ENCODE results near the gene PLEK. TPM values are rescaled to one million over a fixed set of nuclear protein-coding genes. Genes with fewer than 3 reads are reported as not detected.

The PLEK gene
- total and polyA plus RNA-seq, 3 donors from 2014 or later = 1.7 to 9.2 (median 2.4) TPM

DNA sequence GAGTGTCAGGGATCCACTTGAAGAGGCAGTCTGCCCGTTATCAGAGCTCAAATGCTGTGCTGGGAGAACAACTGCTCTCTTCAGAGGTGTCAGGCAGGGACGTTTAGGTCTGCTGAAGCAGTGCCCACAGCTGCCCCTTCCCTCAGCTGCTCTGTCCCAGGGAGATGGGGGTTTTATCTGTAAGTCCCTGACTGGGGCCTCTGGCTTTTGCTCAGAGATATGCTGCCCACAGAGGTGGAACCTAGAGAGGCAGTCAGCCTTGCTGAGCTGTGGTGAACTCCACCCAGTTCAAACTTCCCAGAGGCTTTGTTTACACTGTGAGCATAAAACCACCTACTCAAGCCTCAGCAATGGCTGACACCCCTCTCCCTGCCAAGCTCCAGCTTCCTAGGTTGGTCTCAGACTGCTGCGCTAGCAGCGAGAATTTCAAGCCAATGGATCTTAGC is 38.1 kb downstream of the PLEK start:
- no peak for DNase-seq
- H3K36me3 ChIP-seq (ENCODE audit: low read depth, missing control alignments) = no peaks in the 10 kb centered on the region
- no peaks in the 10 kb centered on the region for H3K4me1 ChIP-seq
- no peak overlapping the region for H3K4me3 ChIP-seq
- TF ChIP-seq POLR2A (IDR thresholded peaks at IDR 0.05) (no peak), CTCF (IDR thresholded peaks at IDR 0.05) (no peak)
- no peak overlapping the region for H3K27ac ChIP-seq
- H3K9me3 ChIP-seq = no peaks in the 10 kb centered on the region
- no peaks in the 10 kb centered on the region for H3K27me3 ChIP-seq
- intact Hi-C loops (cut with DNase I; ENCODE audit: low total_unique reads) = no loop called here
- WGBS, 2 donors = 57 to 100% methylated on average over 2 to 4 of the region's 4 CpGs

GRCh38 chr2:68404164-68404563 is 39.1 kb downstream of the PLEK start:
- H3K4me1 ChIP-seq = no peaks in the 10 kb centered on the region
- H3K4me3 ChIP-seq = no peak overlapping the region
- no peaks in the 10 kb centered on the region for H3K36me3 ChIP-seq (ENCODE audit: low read depth, missing control alignments)
- no peak overlapping the region for H3K27ac ChIP-seq
- no peak for DNase-seq
- intact Hi-C loops (cut with DNase I; ENCODE audit: low total_unique reads) = no loop called here
- no peaks in the 10 kb centered on the region for H3K9me3 ChIP-seq
- H3K27me3 ChIP-seq = no peaks in the 10 kb centered on the region
- WGBS, 2 donors = 56 to 58% methylated on average over 2 of the region's 2 CpGs
- TF ChIP-seq POLR2A (IDR thresholded peaks at IDR 0.05) (no peak), CTCF (IDR thresholded peaks at IDR 0.05) (no peak)

- Histone ChIP-seq H3K4me3 (no peak overlapping the region), H3K27ac (no peak overlapping the region), H3K27me3 (no peaks in the 10 kb centered on the region), H3K4me1 (no peaks in the 10 kb centered on the region), H3K36me3 (ENCODE audit: low read depth, missing control alignments) (no peaks in the 10 kb centered on the region), H3K9me3 (no peaks in the 10 kb centered on the region)
- no peak for DNase-seq
- intact Hi-C loops (cut with DNase I; ENCODE audit: low total_unique reads) = no loop called here
- no peak for TF ChIP-seq CTCF (IDR thresholded peaks at IDR 0.05)
- TF ChIP-seq POLR2A (IDR thresholded peaks at IDR 0.05) = no peak
- WGBS, 2 donors = 50 to 62% methylated on average over 12 to 19 of the region's 19 CpGs
These were observed 40.1 kb downstream of the PLEK start for GRCh38 chr2:68404893-68405799.

DNA sequence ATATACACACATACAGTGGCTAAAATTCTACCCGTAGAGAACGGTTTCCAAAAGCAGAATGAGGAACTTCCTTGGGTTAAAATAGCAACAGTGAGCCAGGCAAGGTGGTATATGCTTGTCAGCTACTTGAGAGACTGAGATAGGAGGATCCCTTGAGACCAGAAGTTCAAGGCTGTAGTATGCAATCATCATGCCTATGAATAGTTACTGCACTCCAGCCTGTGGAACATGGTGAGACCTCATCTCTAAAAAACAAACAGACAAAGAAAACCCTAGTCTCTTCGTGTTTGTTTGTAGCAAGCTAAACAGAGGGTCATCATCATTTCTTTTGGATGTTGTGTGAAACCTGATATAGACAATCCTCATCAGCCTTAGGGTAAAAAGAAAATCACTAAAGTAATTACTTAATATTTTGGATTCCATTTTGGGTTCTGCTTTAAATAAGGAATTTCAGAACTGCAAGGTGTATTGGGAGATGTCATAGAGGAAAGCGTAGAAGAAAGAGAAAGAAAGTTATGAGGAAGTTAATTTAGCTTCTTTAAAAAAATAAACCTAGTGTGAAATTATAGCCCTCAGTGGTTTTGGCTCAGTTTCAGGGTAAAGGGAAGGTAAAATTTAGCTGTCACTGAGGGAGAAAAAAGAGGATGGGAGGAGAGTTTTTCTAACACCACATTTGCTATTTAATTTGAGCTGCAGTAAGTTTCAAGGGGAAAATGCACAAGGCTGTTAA is 46.5 kb downstream of the PLEK start:
- Histone ChIP-seq H3K27me3 (no peaks in the 10 kb centered on the region), H3K36me3 (ENCODE audit: low read depth, missing control alignments) (no peaks in the 10 kb centered on the region), H3K27ac (no peak overlapping the region), H3K4me3 (no peak overlapping the region), H3K9me3 (no peaks in the 10 kb centered on the region), H3K4me1 (no peaks in the 10 kb centered on the region)
- intact Hi-C loops (cut with DNase I; ENCODE audit: low total_unique reads) = no loop called here
- DNase-seq = no peak
- TF ChIP-seq CTCF (IDR thresholded peaks at IDR 0.05) (no peak), POLR2A (IDR thresholded peaks at IDR 0.05) (no peak)
- WGBS, 2 donors = 54 to 61% methylated on average over 4 of the region's 4 CpGs
